Measurements from ENCODE around the gene MAGEA8. TPM values are rescaled to one million over a fixed set of nuclear protein-coding genes. Genes with fewer than 3 reads are reported as not detected.
"Not testable (repeated sequence)": the region's sequence is repeated elsewhere in the genome, so short reads cannot be mapped to it uniquely, and the experiment has no call there.

MAGEA8 gene
- total RNA-seq, 1 experiment from 2014 or later = not detected

- DNase-seq (ENCODE audit: low spot score); POLR2A ChIA-PET (ENCODE audit: low non-redundant PET); H3K27me3 ChIP-seq (replicated peaks; ENCODE audit: insufficient read depth, low read depth, low read length, poor library complexity); H3K9me3 ChIP-seq (ENCODE audit: low read depth, low read length, poor library complexity, severe bottlenecking); H3K4me1 ChIP-seq (ENCODE audit: insufficient read depth, low read length, poor library complexity, severe bottlenecking); H3K4me3 ChIP-seq (ENCODE audit: low read depth, low read length, poor library complexity, severe bottlenecking); BruUV-seq (replicated peaks); H3K27ac ChIP-seq (ENCODE audit: low read depth, low read length, poor library complexity, severe bottlenecking); H3K36me3 ChIP-seq (ENCODE audit: insufficient read depth, low read length, poor library complexity, severe bottlenecking); intact Hi-C loops (cut with micrococcal nuclease; ENCODE audit: unreplicated experiment); CTCF ChIA-PET: not testable (repeated sequence)
Measured at GRCh38 chrX:149927245-149927963, 46.4 kb downstream of the MAGEA8 start.

GRCh38 chrX:149927964-149928258 is 46.9 kb downstream of the MAGEA8 start:
- H3K9me3 ChIP-seq (ENCODE audit: low read depth, low read length, poor library complexity, severe bottlenecking); H3K4me1 ChIP-seq (ENCODE audit: insufficient read depth, low read length, poor library complexity, severe bottlenecking); CTCF ChIA-PET; BruUV-seq (replicated peaks); H3K36me3 ChIP-seq (ENCODE audit: insufficient read depth, low read length, poor library complexity, severe bottlenecking); H3K27ac ChIP-seq (ENCODE audit: low read depth, low read length, poor library complexity, severe bottlenecking); DNase-seq (ENCODE audit: low spot score); H3K4me3 ChIP-seq (ENCODE audit: low read depth, low read length, poor library complexity, severe bottlenecking); H3K27me3 ChIP-seq (replicated peaks; ENCODE audit: insufficient read depth, low read depth, low read length, poor library complexity); intact Hi-C loops (cut with micrococcal nuclease; ENCODE audit: unreplicated experiment); POLR2A ChIA-PET (ENCODE audit: low non-redundant PET): not testable (repeated sequence)

DNA sequence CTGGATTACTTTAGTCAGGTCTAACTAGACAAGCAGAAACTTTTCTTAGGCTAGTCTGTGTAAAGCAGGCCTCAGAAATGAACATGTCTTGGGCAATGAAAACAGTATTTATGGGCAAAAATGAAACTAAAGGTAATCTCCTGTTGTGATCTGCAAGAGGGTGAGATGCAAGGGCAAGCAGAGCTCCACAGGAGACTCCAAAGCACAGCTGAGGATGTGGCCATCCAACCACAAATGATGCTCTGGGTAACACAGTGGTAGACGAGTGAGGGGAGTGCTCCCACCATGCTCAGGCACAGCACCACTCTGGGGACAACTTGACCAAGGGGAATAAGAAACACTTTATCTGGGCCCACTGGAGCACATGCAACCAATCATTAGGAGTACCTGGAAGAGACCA is 47.7 kb downstream of the MAGEA8 start:
- H3K27me3 ChIP-seq (replicated peaks; ENCODE audit: insufficient read depth, low read depth, low read length, poor library complexity); H3K36me3 ChIP-seq (ENCODE audit: insufficient read depth, low read length, poor library complexity, severe bottlenecking); BruUV-seq (replicated peaks); intact Hi-C loops (cut with micrococcal nuclease; ENCODE audit: unreplicated experiment); POLR2A ChIA-PET (ENCODE audit: low non-redundant PET); H3K9me3 ChIP-seq (ENCODE audit: low read depth, low read length, poor library complexity, severe bottlenecking); H3K4me3 ChIP-seq (ENCODE audit: low read depth, low read length, poor library complexity, severe bottlenecking); CTCF ChIA-PET; H3K4me1 ChIP-seq (ENCODE audit: insufficient read depth, low read length, poor library complexity, severe bottlenecking); DNase-seq (ENCODE audit: low spot score); H3K27ac ChIP-seq (ENCODE audit: low read depth, low read length, poor library complexity, severe bottlenecking): not testable (repeated sequence)

- H3K4me3 ChIP-seq (ENCODE audit: low read depth, low read length, poor library complexity, severe bottlenecking); H3K36me3 ChIP-seq (ENCODE audit: insufficient read depth, low read length, poor library complexity, severe bottlenecking); BruUV-seq (replicated peaks); H3K9me3 ChIP-seq (ENCODE audit: low read depth, low read length, poor library complexity, severe bottlenecking); CTCF ChIA-PET; DNase-seq (ENCODE audit: low spot score); POLR2A ChIA-PET (ENCODE audit: low non-redundant PET); H3K27ac ChIP-seq (ENCODE audit: low read depth, low read length, poor library complexity, severe bottlenecking); H3K27me3 ChIP-seq (replicated peaks; ENCODE audit: insufficient read depth, low read depth, low read length, poor library complexity); intact Hi-C loops (cut with micrococcal nuclease; ENCODE audit: unreplicated experiment); H3K4me1 ChIP-seq (ENCODE audit: insufficient read depth, low read length, poor library complexity, severe bottlenecking): not testable (repeated sequence)
Measured at GRCh38 chrX:149929400-149929799, 48.4 kb downstream of the MAGEA8 start, which contains the start of gene HSFX4. HSFX4 (plus strand) TSS chrX:149929573; CDS start chrX:149929645, 72 bp downstream.

DNA sequence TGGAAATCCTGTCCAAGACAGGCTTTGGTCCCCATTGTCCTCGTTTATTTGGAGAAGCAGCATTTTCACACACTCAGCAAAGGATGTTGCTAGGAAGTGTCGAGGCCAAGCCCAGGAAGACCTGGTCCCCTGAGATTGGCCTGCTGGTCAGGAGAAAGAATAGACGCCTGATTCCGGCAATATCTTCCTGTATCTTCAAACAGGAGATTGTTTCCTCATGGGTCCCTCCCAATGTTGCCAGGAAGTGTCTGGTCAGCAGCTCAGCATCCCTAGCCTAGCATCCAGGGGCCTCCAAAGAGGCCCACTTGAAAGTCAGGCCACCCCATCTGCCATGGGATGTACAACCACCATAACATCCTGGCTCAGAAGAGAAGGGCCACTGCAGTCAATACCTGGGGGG is 50.4 kb downstream of the MAGEA8 start:
- CTCF ChIA-PET; intact Hi-C loops (cut with micrococcal nuclease; ENCODE audit: unreplicated experiment); H3K27ac ChIP-seq (ENCODE audit: low read depth, low read length, poor library complexity, severe bottlenecking); POLR2A ChIA-PET (ENCODE audit: low non-redundant PET); H3K9me3 ChIP-seq (ENCODE audit: low read depth, low read length, poor library complexity, severe bottlenecking); H3K4me3 ChIP-seq (ENCODE audit: low read depth, low read length, poor library complexity, severe bottlenecking); H3K36me3 ChIP-seq (ENCODE audit: insufficient read depth, low read length, poor library complexity, severe bottlenecking); BruUV-seq (replicated peaks); H3K27me3 ChIP-seq (replicated peaks; ENCODE audit: insufficient read depth, low read depth, low read length, poor library complexity); H3K4me1 ChIP-seq (ENCODE audit: insufficient read depth, low read length, poor library complexity, severe bottlenecking); DNase-seq (ENCODE audit: low spot score): not testable (repeated sequence)

DNA sequence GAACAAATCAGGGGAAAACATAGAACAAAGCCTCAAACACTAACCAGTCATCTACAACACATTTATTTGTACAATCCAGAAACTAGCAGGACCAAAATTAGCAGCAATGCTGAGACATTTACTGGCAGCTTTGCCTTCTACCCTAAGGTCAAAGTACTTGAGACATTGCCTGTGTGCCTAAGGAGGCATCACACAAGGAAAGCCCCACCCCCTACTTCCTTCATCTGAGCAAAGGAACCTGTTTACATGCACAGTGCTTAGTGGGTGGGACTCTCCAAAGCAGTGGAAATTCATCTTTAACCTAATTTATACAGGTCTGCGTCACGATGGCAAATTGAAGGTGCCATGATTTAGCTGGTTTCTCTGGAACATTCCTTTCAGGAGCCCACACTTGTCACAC is 51.2 kb downstream of the MAGEA8 start:
- H3K27me3 ChIP-seq (replicated peaks; ENCODE audit: insufficient read depth, low read depth, low read length, poor library complexity); CTCF ChIA-PET; intact Hi-C loops (cut with micrococcal nuclease; ENCODE audit: unreplicated experiment); H3K36me3 ChIP-seq (ENCODE audit: insufficient read depth, low read length, poor library complexity, severe bottlenecking); H3K4me3 ChIP-seq (ENCODE audit: low read depth, low read length, poor library complexity, severe bottlenecking); DNase-seq (ENCODE audit: low spot score); H3K9me3 ChIP-seq (ENCODE audit: low read depth, low read length, poor library complexity, severe bottlenecking); H3K27ac ChIP-seq (ENCODE audit: low read depth, low read length, poor library complexity, severe bottlenecking); H3K4me1 ChIP-seq (ENCODE audit: insufficient read depth, low read length, poor library complexity, severe bottlenecking); BruUV-seq (replicated peaks); POLR2A ChIA-PET (ENCODE audit: low non-redundant PET): not testable (repeated sequence)

DNA sequence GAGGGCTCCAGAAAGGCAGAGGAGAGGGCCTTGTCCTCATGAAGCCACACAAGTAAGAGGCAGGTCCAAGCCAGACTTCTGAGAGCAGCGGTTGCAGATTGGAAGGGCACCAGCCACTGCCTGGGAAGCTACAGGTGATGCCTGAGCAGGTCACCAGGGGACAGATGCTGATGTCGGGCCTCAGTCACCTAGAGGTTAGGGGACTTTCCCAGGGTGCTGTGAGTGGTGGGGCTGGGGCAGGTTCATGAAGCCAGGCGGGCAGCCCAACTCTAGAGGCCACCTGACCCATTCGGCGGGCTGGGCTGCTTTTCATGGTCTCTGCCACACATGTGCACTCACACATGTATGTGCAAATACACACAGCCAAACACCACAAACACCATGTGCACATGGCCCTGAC is 52.0 kb downstream of the MAGEA8 start:
- intact Hi-C loops (cut with micrococcal nuclease; ENCODE audit: unreplicated experiment); H3K4me1 ChIP-seq (ENCODE audit: insufficient read depth, low read length, poor library complexity, severe bottlenecking); H3K36me3 ChIP-seq (ENCODE audit: insufficient read depth, low read length, poor library complexity, severe bottlenecking); H3K27me3 ChIP-seq (replicated peaks; ENCODE audit: insufficient read depth, low read depth, low read length, poor library complexity); DNase-seq (ENCODE audit: low spot score); H3K4me3 ChIP-seq (ENCODE audit: low read depth, low read length, poor library complexity, severe bottlenecking); H3K27ac ChIP-seq (ENCODE audit: low read depth, low read length, poor library complexity, severe bottlenecking); POLR2A ChIA-PET (ENCODE audit: low non-redundant PET); BruUV-seq (replicated peaks); CTCF ChIA-PET; H3K9me3 ChIP-seq (ENCODE audit: low read depth, low read length, poor library complexity, severe bottlenecking): not testable (repeated sequence)

- H3K4me1 ChIP-seq (ENCODE audit: insufficient read depth, low read length, poor library complexity, severe bottlenecking); H3K9me3 ChIP-seq (ENCODE audit: low read depth, low read length, poor library complexity, severe bottlenecking); CTCF ChIA-PET; H3K4me3 ChIP-seq (ENCODE audit: low read depth, low read length, poor library complexity, severe bottlenecking); DNase-seq (ENCODE audit: low spot score); H3K27ac ChIP-seq (ENCODE audit: low read depth, low read length, poor library complexity, severe bottlenecking); BruUV-seq (replicated peaks); POLR2A ChIA-PET (ENCODE audit: low non-redundant PET); H3K27me3 ChIP-seq (replicated peaks; ENCODE audit: insufficient read depth, low read depth, low read length, poor library complexity); H3K36me3 ChIP-seq (ENCODE audit: insufficient read depth, low read length, poor library complexity, severe bottlenecking); intact Hi-C loops (cut with micrococcal nuclease; ENCODE audit: unreplicated experiment): not testable (repeated sequence)
Measured at GRCh38 chrX:149933547-149933946, 52.6 kb downstream of the MAGEA8 start.
